Activated B cell treated with CpG ODN at 0.5 μM for 24 hours (primary cell): ENCODE measurements around the gene TSSK2. TPM values are rescaled to one million over a fixed set of nuclear protein-coding genes. Genes with fewer than 3 reads are reported as not detected.

Experiments used
- ATAC-seq: fragments of 200-7000 bp; cut with Tn5 transposase; one replicate; pipeline ENCODE4 v1.10.0; 2021; ENCODE audit warnings: low read depth, mild to moderate bottlenecking, moderate library complexity
- CTCF ChIA-PET: fragments of 350-600 bp; sonication (Branson Sonifier 250); formaldehyde crosslinking; loops from one replicate; lab custom pipeline; 2021; ENCODE audit warnings: antibody characterized with exemption; lab: Charles Lee
- POLR2A ChIA-PET: fragments of 350-600 bp; sonication (Branson Sonifier 250); formaldehyde crosslinking; loops from one replicate; lab custom pipeline; 2021; ENCODE audit warnings: antibody characterized with exemption; lab: Charles Lee
- DNase-seq: peaks from one replicate; pipeline ENCODE4 v3.0.0; 2022
- H3K27ac Mint-ChIP-seq: one replicate; pipeline ENCODE4 v1.8.0; 2020; ENCODE audit warnings: mixed read lengths
- H3K27me3 Mint-ChIP-seq: one replicate; pipeline ENCODE4 v1.8.0; 2021; ENCODE audit warnings: mixed read lengths
- H3K36me3 Mint-ChIP-seq: one replicate; pipeline ENCODE4 v1.8.0; 2021; ENCODE audit warnings: low read depth, mixed read lengths
- H3K4me1 Mint-ChIP-seq: one replicate; pipeline ENCODE4 v1.8.0; 2021; ENCODE audit warnings: mixed read lengths
- H3K4me3 Mint-ChIP-seq: one replicate; pipeline ENCODE4 v1.8.0; 2020; ENCODE audit warnings: mild to moderate bottlenecking, mixed read lengths
- H3K9me3 Mint-ChIP-seq: one replicate; pipeline ENCODE4 v1.8.0; 2020; ENCODE audit warnings: mixed read lengths
- CTCF ChIP-seq: fragments of 200-600 bp; IDR thresholded peaks from one replicate; pipeline ENCODE4 v1.8.0; 2022; ENCODE audit warnings: antibody characterized with exemption, mild to moderate bottlenecking
- intact Hi-C: fragments of 100-400 bp; cut with micrococcal nuclease; formaldehyde crosslinking; loops from one replicate; pipeline ENCODE4 v1.15.1; 2024
- total RNA-seq: library from RNA; stranded (reverse); gene quantifications from 2 replicates; pipeline ENCODE4 v1.2.3, GENCODE V29; 2022

The TSSK2 gene
- total RNA-seq, 1 donor from 2014 or later, result 0.13 TPM

- H3K9me3 Mint-ChIP-seq, result no peaks in the 10 kb centered on the region
- ATAC-seq (no peak), DNase-seq (no peak)
- no peak overlapping the region for H3K27ac Mint-ChIP-seq
- TF ChIP-seq CTCF, result no peak
- ChIA-PET POLR2A (no interaction called here), CTCF (no interaction called here)
- no peaks in the 10 kb centered on the region for H3K27me3 Mint-ChIP-seq
- no peak overlapping the region for H3K4me3 Mint-ChIP-seq
- intact Hi-C loops, result no loop called here
- H3K4me1 Mint-ChIP-seq, result peaks cover 14% of the 10 kb centered on the region
- H3K36me3 Mint-ChIP-seq, result peaks cover 44% of the 10 kb centered on the region
Observed at GRCh38 chr22:19090586-19091127, 40.5 kb upstream of the TSSK2 start.

GRCh38 chr22:19092725-19093124, 38.4 kb upstream of the TSSK2 start:
- TF ChIP-seq CTCF, result no peak
- Mint-ChIP-seq H3K36me3 (peaks cover 46% of the 10 kb centered on the region), H3K27me3 (no peaks in the 10 kb centered on the region), H3K4me1 (peaks cover 4% of the 10 kb centered on the region), H3K9me3 (no peaks in the 10 kb centered on the region), H3K27ac (no peak overlapping the region), H3K4me3 (no peak overlapping the region)
- ATAC-seq, result no peak
- DNase-seq, result no peak
- CTCF ChIA-PET, result no interaction called here
- intact Hi-C loops, result no loop called here
- POLR2A ChIA-PET, result interaction anchor here (0.7 kb wide), 1 partner anchor 1064 kb away, joined by 9 read pairs; no protein-coding TSS in a partner anchor

- ChIA-PET POLR2A (no interaction called here), CTCF (no interaction called here)
- no peaks in the 10 kb centered on the region for H3K9me3 Mint-ChIP-seq
- DNase-seq (no peak), ATAC-seq (no peak)
- intact Hi-C loops, result no loop called here
- no peak for TF ChIP-seq CTCF
- H3K36me3 Mint-ChIP-seq, result peaks cover 42% of the 10 kb centered on the region
- H3K4me3 Mint-ChIP-seq, result no peak overlapping the region
- H3K4me1 Mint-ChIP-seq, result peaks cover 8% of the 10 kb centered on the region
- H3K27me3 Mint-ChIP-seq, result no peaks in the 10 kb centered on the region
- H3K27ac Mint-ChIP-seq, result no peak overlapping the region
Observed at GRCh38 chr22:19094393-19094997, 36.6 kb upstream of the TSSK2 start.

GRCh38 chr22:19096555-19096954, 34.6 kb upstream of the TSSK2 start:
- no peak for ATAC-seq
- intact Hi-C loops, result no loop called here
- Mint-ChIP-seq H3K9me3 (no peaks in the 10 kb centered on the region), H3K27me3 (no peaks in the 10 kb centered on the region), H3K27ac (no peak overlapping the region), H3K36me3 (peaks cover 45% of the 10 kb centered on the region), H3K4me1 (peaks cover 8% of the 10 kb centered on the region), H3K4me3 (no peak overlapping the region)
- TF ChIP-seq CTCF, result no peak
- ChIA-PET CTCF (no interaction called here), POLR2A (no interaction called here)
- no peak for DNase-seq

GRCh38 chr22:19097518-19097917, 33.6 kb upstream of the TSSK2 start:
- no peak overlapping the region for H3K4me3 Mint-ChIP-seq
- POLR2A ChIA-PET, result no interaction called here
- no peak overlapping the region for H3K27ac Mint-ChIP-seq

More at GRCh38 chr22:19097518-19097917, 33.6 kb upstream of the TSSK2 start:
- Mint-ChIP-seq H3K9me3 (no peaks in the 10 kb centered on the region), H3K4me1 (peaks cover 10% of the 10 kb centered on the region), H3K36me3 (peaks cover 46% of the 10 kb centered on the region), H3K27me3 (no peaks in the 10 kb centered on the region)
- ATAC-seq (no peak), DNase-seq (no peak)
- CTCF ChIA-PET, result no interaction called here
- no peak for TF ChIP-seq CTCF
- intact Hi-C loops, result no loop called here
